K562 (cell line): Measurements from ENCODE around the gene GSS. TPM values are rescaled to one million over a fixed set of nuclear protein-coding genes. Genes with fewer than 3 reads are reported as not detected.
A peak's percentile ranks its signal among the peaks of the same experiment; 100 is the strongest.

Experiments used
- ATAC-seq: fragments of 200-7000 bp; cut with Tn5 transposase; 3 replicates; pipeline ENCODE4 v1.9.1; 2020; ENCODE audit warnings: moderate library complexity
- BruUV-seq: library from RNA; stranded (reverse); fragments of 400-500 nt; replicated peaks from 2 replicates; lab custom pipeline; 2021; lab: Mats Ljungman, UMichigan
- CTCF ChIA-PET: fragments of 300-600 bp; formaldehyde crosslinking; extraction: SDS; loops from one replicate; lab custom pipeline; 2021; ENCODE audit warnings: low intra/inter-chr PET ratio; lab: Yijun Ruan, JAX
- POLR2A ChIA-PET: fragments of 300-600, 350-650 bp; sonication (Branson Sonifier 250); formaldehyde crosslinking; extraction: SDS; loops from one replicate; lab custom pipeline; 2021; ENCODE audit warnings: antibody characterized with exemption, inconsistent platforms; lab: Yijun Ruan, JAX
- DNase-seq, 4 experiments: peaks; one replicate each; pipeline versions ENCODE4 v3.0.0 to v3.0.0-alpha.2; 2011 to 2018; ENCODE audit warnings: low spot score in 3 of 4, mixed read lengths in 3 of 4; ENCODE audit errors: extremely low read depth in 1 of 4
- FAIRE-seq: peaks from 2 replicates; lab custom pipeline; 2011; peaks lifted over from hg19 to GRCh38; lab: Jason Lieb, UNC
- H2AFZ ChIP-seq: 2 replicates; pipeline ENCODE4 v1.6.0; 2011; ENCODE audit warnings: low read depth, low read length, control low read depth, inconsistent platforms
- H3K27ac ChIP-seq: fragments of 200-600 bp; 3 replicates; pipeline ENCODE4 v1.8.0; 2011; ENCODE audit warnings: low read depth, mild to moderate bottlenecking, control low read depth, inconsistent platforms, low read length, moderate library complexity, mixed read lengths; ENCODE audit errors: extremely low read depth
- H3K27me3 ChIP-seq, 2 experiments: fragments of 300-600 bp in 1 of 2; 2 replicates in 1 of 2; 3 replicates in 1 of 2; pipeline versions ENCODE4 v1.6.0 to v1.8.0; 2011; ENCODE audit warnings: inconsistent platforms in 2 of 2, low read length in 2 of 2, mild to moderate bottlenecking in 1 of 2, mixed read lengths in 1 of 2, moderate library complexity in 1 of 2; ENCODE audit not compliant: control insufficient read depth in 2 of 2, insufficient read depth in 2 of 2
- H3K36me3 ChIP-seq: fragments of 300-600 bp; 3 replicates; pipeline ENCODE4 v1.8.0; 2011; ENCODE audit warnings: mild to moderate bottlenecking, low read length, inconsistent platforms; ENCODE audit not compliant: control insufficient read depth, insufficient read depth
- H3K4me1 ChIP-seq, 2 experiments: fragments of 200-600 bp in 1 of 2; replicated peaks in 1 of 2; 2 replicates in 1 of 2; 3 replicates in 1 of 2; pipeline versions ENCODE4 v1.5.1 to v1.8.0; 2011; ENCODE audit warnings: inconsistent platforms in 2 of 2, low read length in 2 of 2, mild to moderate bottlenecking in 1 of 2, mixed read lengths in 1 of 2, moderate library complexity in 1 of 2; ENCODE audit not compliant: control insufficient read depth in 2 of 2, insufficient read depth in 2 of 2
- H3K4me2 ChIP-seq: 2 replicates; pipeline ENCODE4 v1.6.1; 2011; ENCODE audit warnings: low read length, control low read depth, inconsistent platforms, mixed read lengths; ENCODE audit not compliant: insufficient read depth
- H3K4me3 ChIP-seq: fragments of 200-600 bp; sonication (generic), shearing (Covaris generic); 2 replicates; pipeline ENCODE4 v1.5.1; 2016; ENCODE audit warnings: control low read depth, inconsistent platforms
- H3K79me2 ChIP-seq: fragments of 200-600 bp; 3 replicates; pipeline ENCODE4 v1.8.0; 2011; ENCODE audit warnings: low read length, inconsistent platforms; ENCODE audit not compliant: control insufficient read depth, insufficient read depth
- H3K9ac ChIP-seq, 2 experiments: 2 replicates each; pipeline versions ENCODE4 v1.6.0 to v1.6.1; 2011; ENCODE audit warnings: low read depth in 2 of 2, low read length in 2 of 2, control low read depth in 1 of 2, inconsistent platforms in 1 of 2, mild to moderate bottlenecking in 1 of 2, mixed read lengths in 1 of 2; ENCODE audit not compliant: insufficient read depth in 1 of 2
- H3K9me1 ChIP-seq: one replicate; pipeline ENCODE4 v1.6.0; 2011; ENCODE audit warnings: inconsistent platforms, mild to moderate bottlenecking, low read length, moderate library complexity; ENCODE audit not compliant: control insufficient read depth, insufficient read depth
- H3K9me3 ChIP-seq: replicated peaks from 2 replicates; pipeline ENCODE4 v1.5.1; 2011; ENCODE audit warnings: low read depth, low read length, inconsistent platforms; ENCODE audit not compliant: control insufficient read depth, insufficient read depth
- H4K20me1 ChIP-seq: replicated peaks from 2 replicates; pipeline ENCODE4 v1.6.1; 2011; ENCODE audit warnings: low read length, inconsistent platforms, mixed read lengths; ENCODE audit not compliant: control insufficient read depth, insufficient read depth
- IRF2 ChIP-seq: sonication (generic); formaldehyde crosslinking; IDR thresholded peaks from 2 replicates; pipeline ENCODE4 v1.8.1; 2022; ENCODE audit warnings: mild to moderate bottlenecking, missing genetic modification reagents
- WGBS: fragments of 100-300 bp; shearing (Covaris generic); methylation state at CpG from one replicate; pipeline ENCODE4 v1.1.6; 2016; ENCODE audit warnings: low coverage, mixed read lengths; ENCODE audit not compliant: insufficient coverage; ENCODE audit errors: missing lambda C conversion rate; 5-methylcytosine and 5-hydroxymethylcytosine counted together
- in situ Hi-C: fragments of 300-500 bp; cut with MboI; formaldehyde crosslinking; loops from 4 replicates; pipeline ENCODE4 v1.15.0; 2018; ENCODE audit warnings: inconsistent platforms, mixed read lengths
- intact Hi-C: fragments of 100-400 bp; cut with micrococcal nuclease; formaldehyde crosslinking; loops from 2 replicates; pipeline ENCODE4 v1.14.2; 2022
- polyA plus RNA-seq, 8 experiments: library from polyadenylated mRNA; depleted of rRNA in 4 of 8; stranded (reverse) in 5 of 8; unstranded in 3 of 8; fragments of >200 nt; fragmentation: Nextera tagmentation in 2 of 8; fragmentation: Illumina TruSeq in 1 of 8; extraction: Ambion mirVana in 2 of 8; extraction: Trizol in 1 of 8; gene quantifications; 2 replicates each; pipeline versions ENCODE4 v1.2.1 to v1.2.3, GENCODE V29; 2011 to 2014; ENCODE audit warnings: inconsistent platforms in 1 of 8, missing spikeins in 1 of 8
- total RNA-seq, 7 experiments: library from RNA; depleted of rRNA in 6 of 7; stranded (reverse); fragments of >200 nt in 6 of 7; fragmentation: Illumina TruSeq in 2 of 7; extraction: Trizol in 2 of 7; gene quantifications; 2 replicates each; pipeline versions ENCODE4 v1.2.1 to v1.2.3, GENCODE V29; 2011 to 2021; ENCODE audit warnings: low replicate concordance in 1 of 7
- TF ChIP-seq, protein P1 (sequence below), 2 experiments: fragments of 450-650 bp in 1 of 2; IDR thresholded peaks; 2 replicates each; pipeline ENCODE4 v1.6.1; 2011 to 2017; ENCODE audit warnings: low read depth in 2 of 2, antibody characterized with exemption in 1 of 2, borderline replicate concordance in 1 of 2, low read length in 1 of 2, mild to moderate bottlenecking in 1 of 2, mixed read lengths in 1 of 2; ENCODE audit not compliant: control insufficient read depth in 1 of 2

Gene GSS
- total and polyA plus RNA-seq, 9 of the 15 experiments (the other 6 are each of a cell fraction or from before 2014, with no cell fraction given) = 18.4 to 165 (median 89.4) TPM

GRCh38 chr20:34970193-34970840 lies 14.7 kb upstream of the GSS start:
- no peak overlapping the region for H3K4me3 ChIP-seq
- H3K9ac ChIP-seq = 0 out of 4 replicates have a peak overlapping the region, but pooled peaks of 1 of the 2 experiments have one; percentile 33
- TF ChIP-seq, protein P1, sequence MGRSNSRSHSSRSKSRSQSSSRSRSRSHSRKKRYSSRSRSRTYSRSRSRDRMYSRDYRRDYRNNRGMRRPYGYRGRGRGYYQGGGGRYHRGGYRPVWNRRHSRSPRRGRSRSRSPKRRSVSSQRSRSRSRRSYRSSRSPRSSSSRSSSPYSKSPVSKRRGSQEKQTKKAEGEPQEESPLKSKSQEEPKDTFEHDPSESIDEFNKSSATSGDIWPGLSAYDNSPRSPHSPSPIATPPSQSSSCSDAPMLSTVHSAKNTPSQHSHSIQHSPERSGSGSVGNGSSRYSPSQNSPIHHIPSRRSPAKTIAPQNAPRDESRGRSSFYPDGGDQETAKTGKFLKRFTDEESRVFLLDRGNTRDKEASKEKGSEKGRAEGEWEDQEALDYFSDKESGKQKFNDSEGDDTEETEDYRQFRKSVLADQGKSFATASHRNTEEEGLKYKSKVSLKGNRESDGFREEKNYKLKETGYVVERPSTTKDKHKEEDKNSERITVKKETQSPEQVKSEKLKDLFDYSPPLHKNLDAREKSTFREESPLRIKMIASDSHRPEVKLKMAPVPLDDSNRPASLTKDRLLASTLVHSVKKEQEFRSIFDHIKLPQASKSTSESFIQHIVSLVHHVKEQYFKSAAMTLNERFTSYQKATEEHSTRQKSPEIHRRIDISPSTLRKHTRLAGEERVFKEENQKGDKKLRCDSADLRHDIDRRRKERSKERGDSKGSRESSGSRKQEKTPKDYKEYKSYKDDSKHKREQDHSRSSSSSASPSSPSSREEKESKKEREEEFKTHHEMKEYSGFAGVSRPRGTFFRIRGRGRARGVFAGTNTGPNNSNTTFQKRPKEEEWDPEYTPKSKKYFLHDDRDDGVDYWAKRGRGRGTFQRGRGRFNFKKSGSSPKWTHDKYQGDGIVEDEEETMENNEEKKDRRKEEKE (IDR thresholded peaks at IDR 0.05; ENCODE audit: borderline replicate concordance in 1 of 2, control insufficient read depth in 1 of 2, low read depth in 2 of 2, low read length in 1 of 2) = no peak
- 0 out of 2 replicates have a peak, but pooled peaks have one; percentile 32 for TF ChIP-seq IRF2 (CRISPR knock-in tag)
- ChIA-PET POLR2A (interaction anchor here (0.6 to 3.6 kb wide), 5 partner anchors 14 to 520 kb away, joined by 3 to 12 read pairs (median 3); partner anchors contain the start of genes GSS and MYH7B), CTCF (no interaction called here)
- H3K27me3 ChIP-seq = no peaks in the 10 kb centered on the region
- no peaks in the 10 kb centered on the region for H3K36me3 ChIP-seq
- WGBS = 73% methylated on average over 7 of the region's 7 CpGs
- ATAC-seq = no peak
- H3K9me1 ChIP-seq = no peaks in the 10 kb centered on the region
- no peak overlapping the region for H3K4me2 ChIP-seq
- in situ Hi-C loops (no loop called here), intact Hi-C loops (no loop called here)
- BruUV-seq = no TSS peak
- H3K79me2 ChIP-seq = no peaks in the 10 kb centered on the region
- no peak for DNase-seq
- FAIRE-seq = no peak
- no peak overlapping the region for H2AFZ ChIP-seq
- H4K20me1 ChIP-seq = no peaks in the 10 kb centered on the region
- H3K9me3 ChIP-seq = no peaks in the 10 kb centered on the region
- peaks cover 5 to 9% of the 10 kb centered on the region in 2 experiments; a peak in 3 of 5 replicates for H3K4me1 ChIP-seq
- H3K27ac ChIP-seq = no peak overlapping the region
